ENCODE data around the gene NAA35. TPM values are rescaled to one million over a fixed set of nuclear protein-coding genes. Genes with fewer than 3 reads are reported as not detected.

NAA35 gene
- total RNA-seq, 1 donor from 2014 or later, result 26.4 TPM

DNA sequence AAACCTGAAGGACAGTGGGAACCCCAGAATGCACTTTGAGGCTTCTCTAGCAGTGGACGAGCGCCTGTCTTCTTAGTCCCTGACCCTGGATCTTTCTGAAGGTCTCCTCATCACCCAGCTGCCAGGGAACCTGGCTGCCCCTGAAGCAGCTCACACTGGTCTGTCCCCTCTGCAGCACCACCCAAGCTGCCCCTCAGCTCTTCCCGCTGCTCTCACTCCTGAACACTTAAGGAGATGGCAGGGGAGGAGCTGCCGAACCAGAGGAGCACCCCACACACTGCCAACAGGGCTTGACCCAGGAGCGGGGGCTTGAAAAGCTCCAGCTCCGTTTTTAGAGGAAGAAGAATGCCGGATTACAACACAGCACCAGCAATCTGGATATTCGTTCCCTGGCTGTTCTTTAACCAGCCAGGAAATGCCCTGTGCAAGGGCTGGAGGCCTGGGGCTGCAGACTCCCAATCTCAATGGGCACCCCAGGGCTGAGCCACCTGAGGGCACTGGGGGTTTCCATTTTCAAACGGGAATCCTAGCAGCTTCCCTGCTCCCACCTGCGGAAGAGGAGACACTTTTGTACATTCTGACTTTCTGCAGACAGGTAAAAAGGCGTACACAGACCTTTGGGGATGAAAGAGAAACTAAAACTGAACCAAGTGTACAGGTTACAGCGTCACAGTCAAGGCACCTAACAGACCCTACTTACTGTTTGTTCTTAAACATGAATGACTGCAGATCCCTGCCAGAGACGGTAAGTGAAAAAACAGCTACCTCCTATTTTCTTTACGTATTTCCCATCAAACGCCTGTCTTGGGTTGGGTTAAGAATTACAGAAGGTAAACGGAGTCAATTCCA lies 122.1 kb downstream of the NAA35 start:
- DNase-seq, result no peak

DNA sequence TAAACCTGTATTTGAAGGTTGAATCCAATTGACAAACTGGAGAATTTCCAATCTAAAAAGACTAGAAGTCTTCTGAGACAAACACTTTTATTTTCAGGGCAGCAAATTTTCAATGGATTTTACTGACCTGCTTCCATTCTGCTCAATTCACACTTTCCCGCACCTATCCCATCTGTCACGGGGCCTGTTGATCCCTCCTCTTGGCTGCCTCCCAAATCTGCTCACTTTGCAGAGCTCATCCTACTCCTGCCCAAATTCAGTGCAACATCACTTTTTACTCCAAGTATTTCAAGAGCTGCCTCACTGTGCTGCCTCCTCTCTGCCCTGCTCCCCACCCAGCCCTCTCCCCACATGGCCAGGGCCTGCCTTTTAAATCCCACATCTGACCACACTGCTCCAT lies 123.3 kb downstream of the NAA35 start:
- DNase-seq, result no peak

DNA sequence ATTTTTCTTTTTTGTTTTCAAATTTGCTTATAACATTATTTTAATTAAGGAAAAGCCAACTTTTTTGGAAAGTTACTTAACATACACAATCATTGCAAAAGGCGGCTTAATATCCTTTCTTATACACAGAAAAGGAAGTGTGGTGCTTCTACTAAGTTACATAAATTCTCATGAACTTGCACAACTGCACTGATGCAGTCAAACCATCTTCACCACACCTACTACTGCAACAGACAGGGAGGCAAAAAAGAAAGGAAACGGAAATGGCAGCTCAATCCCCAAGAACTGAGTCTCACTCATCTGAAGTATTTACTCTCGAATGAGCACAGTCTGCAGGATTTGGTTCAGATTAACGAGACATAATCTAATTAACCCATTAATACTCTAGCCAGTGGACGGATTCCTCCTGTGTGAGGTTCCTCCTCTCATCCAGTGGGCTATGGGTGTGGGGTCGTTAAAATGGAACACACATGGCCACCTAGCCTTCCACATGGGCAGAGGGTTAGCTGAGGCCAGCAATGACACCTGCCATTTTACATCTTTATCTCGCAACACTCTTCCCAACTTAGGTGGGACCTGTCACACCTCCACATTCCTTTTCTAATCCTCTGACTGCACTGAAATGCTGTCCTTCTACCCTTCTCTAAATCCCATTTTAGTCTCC lies 128.4 kb downstream of the NAA35 start:
- no peak for DNase-seq

Other genes with a start within 250 kb of the NAA35 start
- 26.7 TPM for gene AGTPBP1, start 199.2 kb upstream of the NAA35 start, total RNA-seq
- 26.0 TPM for gene GOLM1, start 158.4 kb downstream of the NAA35 start, total RNA-seq

All from skin of body (tissue), 2 donors.